ENCODE measurements around the gene FGF14. TPM values are rescaled to one million over a fixed set of nuclear protein-coding genes. Genes with fewer than 3 reads are reported as not detected.

FGF14 gene
- total RNA-seq, 1 donor from 2014 or later: 0.23 TPM

DNA sequence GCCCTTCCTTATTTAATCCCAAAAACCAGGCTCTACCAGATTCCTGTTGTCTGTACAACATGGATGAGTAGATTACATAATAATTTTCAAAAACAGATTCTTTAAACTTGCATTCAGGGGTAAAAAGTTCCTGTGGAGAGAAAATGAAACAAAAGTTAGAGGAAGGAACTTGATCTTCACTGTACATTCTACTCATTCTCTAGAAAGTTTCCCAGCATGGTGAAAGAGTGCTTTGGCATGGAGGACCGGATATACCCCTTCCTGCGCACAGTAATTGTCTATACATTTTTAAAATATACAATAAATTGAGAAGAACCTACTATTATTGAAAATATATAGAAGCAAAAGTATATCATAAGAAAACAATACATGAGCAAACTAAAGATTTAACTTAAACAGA is 675.2 kb downstream of the FGF14 start:
- Histone ChIP-seq H3K36me3 (ENCODE audit: insufficient read depth, low read length) (no peaks in the 10 kb centered on the region), H3K9me3 (ENCODE audit: insufficient read depth, low read depth, low read length) (no peaks in the 10 kb centered on the region), H3K27ac (ENCODE audit: low read depth, low read length) (no peak overlapping the region), H3K27me3 (ENCODE audit: insufficient read depth, low read length) (no peaks in the 10 kb centered on the region), H3K4me3 (ENCODE audit: insufficient read depth, low read depth, low read length) (no peak overlapping the region), H3K79me2 (ENCODE audit: insufficient read depth, low read length) (no peaks in the 10 kb centered on the region), H3K4me1 (ENCODE audit: insufficient read depth, low read length) (no peaks in the 10 kb centered on the region), H4K20me1 (ENCODE audit: insufficient read depth, low read length) (no peaks in the 10 kb centered on the region), H3K9ac (ENCODE audit: low read length) (no peak overlapping the region), H3K4me2 (ENCODE audit: low read length) (no peak overlapping the region), H2AFZ (ENCODE audit: low read depth, low read length) (no peak overlapping the region)
- FAIRE-seq: no peak
- H3K27me3 Mint-ChIP-seq (ENCODE audit: low read depth, unreplicated experiment): no peaks in the 10 kb centered on the region
- H3K36me3 Mint-ChIP-seq (ENCODE audit: low read depth, unreplicated experiment): no peaks in the 10 kb centered on the region
- no peak for TF ChIP-seq EZH2 (IDR thresholded peaks at IDR 0.05; ENCODE audit: insufficient read depth, low read length)
- TF ChIP-seq, protein P1, sequence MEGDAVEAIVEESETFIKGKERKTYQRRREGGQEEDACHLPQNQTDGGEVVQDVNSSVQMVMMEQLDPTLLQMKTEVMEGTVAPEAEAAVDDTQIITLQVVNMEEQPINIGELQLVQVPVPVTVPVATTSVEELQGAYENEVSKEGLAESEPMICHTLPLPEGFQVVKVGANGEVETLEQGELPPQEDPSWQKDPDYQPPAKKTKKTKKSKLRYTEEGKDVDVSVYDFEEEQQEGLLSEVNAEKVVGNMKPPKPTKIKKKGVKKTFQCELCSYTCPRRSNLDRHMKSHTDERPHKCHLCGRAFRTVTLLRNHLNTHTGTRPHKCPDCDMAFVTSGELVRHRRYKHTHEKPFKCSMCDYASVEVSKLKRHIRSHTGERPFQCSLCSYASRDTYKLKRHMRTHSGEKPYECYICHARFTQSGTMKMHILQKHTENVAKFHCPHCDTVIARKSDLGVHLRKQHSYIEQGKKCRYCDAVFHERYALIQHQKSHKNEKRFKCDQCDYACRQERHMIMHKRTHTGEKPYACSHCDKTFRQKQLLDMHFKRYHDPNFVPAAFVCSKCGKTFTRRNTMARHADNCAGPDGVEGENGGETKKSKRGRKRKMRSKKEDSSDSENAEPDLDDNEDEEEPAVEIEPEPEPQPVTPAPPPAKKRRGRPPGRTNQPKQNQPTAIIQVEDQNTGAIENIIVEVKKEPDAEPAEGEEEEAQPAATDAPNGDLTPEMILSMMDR (IDR thresholded peaks at IDR 0.05; ENCODE audit: insufficient read depth, low read depth, low read length): no peak
- no peak for DNase-seq (ENCODE audit: low read depth)
- H3K27ac Mint-ChIP-seq (ENCODE audit: unreplicated experiment): no peak overlapping the region
- no peaks in the 10 kb centered on the region for H3K9me3 Mint-ChIP-seq (ENCODE audit: unreplicated experiment)
- H3K4me3 Mint-ChIP-seq (ENCODE audit: unreplicated experiment): no peak overlapping the region
- H3K4me1 Mint-ChIP-seq (ENCODE audit: low read depth, unreplicated experiment): no peaks in the 10 kb centered on the region

GRCh38 chr13:101718496-101718895 is 683.4 kb downstream of the FGF14 start:
- Histone ChIP-seq H3K4me1 (ENCODE audit: insufficient read depth, low read length) (no peaks in the 10 kb centered on the region), H3K79me2 (ENCODE audit: insufficient read depth, low read length) (no peaks in the 10 kb centered on the region), H3K27ac (ENCODE audit: low read depth, low read length) (no peak overlapping the region), H3K27me3 (ENCODE audit: insufficient read depth, low read length) (no peaks in the 10 kb centered on the region), H3K9me3 (ENCODE audit: insufficient read depth, low read depth, low read length) (no peaks in the 10 kb centered on the region), H3K9ac (ENCODE audit: low read length) (no peak overlapping the region), H3K4me3 (ENCODE audit: insufficient read depth, low read depth, low read length) (no peak overlapping the region), H2AFZ (ENCODE audit: low read depth, low read length) (no peak overlapping the region), H3K4me2 (ENCODE audit: low read length) (no peak overlapping the region), H4K20me1 (ENCODE audit: insufficient read depth, low read length) (no peaks in the 10 kb centered on the region), H3K36me3 (ENCODE audit: insufficient read depth, low read length) (no peaks in the 10 kb centered on the region)
- Mint-ChIP-seq H3K27ac (ENCODE audit: unreplicated experiment) (no peak overlapping the region), H3K4me1 (ENCODE audit: low read depth, unreplicated experiment) (no peaks in the 10 kb centered on the region), H3K36me3 (ENCODE audit: low read depth, unreplicated experiment) (no peaks in the 10 kb centered on the region), H3K27me3 (ENCODE audit: low read depth, unreplicated experiment) (peaks cover 4% of the 10 kb centered on the region), H3K9me3 (ENCODE audit: unreplicated experiment) (no peaks in the 10 kb centered on the region), H3K4me3 (ENCODE audit: unreplicated experiment) (no peak overlapping the region)
- no peak for TF ChIP-seq EZH2 (IDR thresholded peaks at IDR 0.05; ENCODE audit: insufficient read depth, low read length)
- TF ChIP-seq, protein P1 (IDR thresholded peaks at IDR 0.05; ENCODE audit: insufficient read depth, low read depth, low read length): no peak
- FAIRE-seq: no peak
- no peak for DNase-seq (ENCODE audit: low read depth)

DNA sequence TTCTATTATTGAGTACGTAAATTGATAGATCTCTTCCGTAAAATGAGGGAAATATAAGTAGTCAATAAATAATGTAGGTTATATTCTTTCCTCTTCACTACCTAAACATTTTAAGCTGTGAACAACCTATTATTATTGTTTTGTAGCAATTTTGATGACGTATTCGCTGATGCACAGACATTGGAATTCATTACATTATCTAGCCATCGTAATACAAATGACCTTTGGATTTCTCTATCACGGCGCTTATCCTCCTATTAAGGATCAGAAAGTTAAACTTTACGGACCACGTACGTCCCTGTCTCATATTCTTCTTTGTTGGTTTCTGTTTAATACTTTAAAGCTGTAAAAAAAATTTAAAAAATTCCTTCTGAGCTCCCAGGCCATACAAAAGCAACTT is 684.5 kb downstream of the FGF14 start:
- no peaks in the 10 kb centered on the region for H4K20me1 ChIP-seq (ENCODE audit: insufficient read depth, low read length)
- H3K4me3 ChIP-seq (ENCODE audit: insufficient read depth, low read depth, low read length): no peak overlapping the region
- H3K9me3 ChIP-seq (ENCODE audit: insufficient read depth, low read depth, low read length): no peaks in the 10 kb centered on the region
- H3K36me3 ChIP-seq (ENCODE audit: insufficient read depth, low read length): no peaks in the 10 kb centered on the region
- no peaks in the 10 kb centered on the region for H3K27me3 ChIP-seq (ENCODE audit: insufficient read depth, low read length)
- Mint-ChIP-seq H3K36me3 (ENCODE audit: low read depth, unreplicated experiment) (no peaks in the 10 kb centered on the region), H3K4me1 (ENCODE audit: low read depth, unreplicated experiment) (no peaks in the 10 kb centered on the region), H3K9me3 (ENCODE audit: unreplicated experiment) (no peaks in the 10 kb centered on the region), H3K27me3 (ENCODE audit: low read depth, unreplicated experiment) (peaks cover 4% of the 10 kb centered on the region), H3K4me3 (ENCODE audit: unreplicated experiment) (no peak overlapping the region), H3K27ac (ENCODE audit: unreplicated experiment) (no peak overlapping the region)
- TF ChIP-seq EZH2 (IDR thresholded peaks at IDR 0.05; ENCODE audit: insufficient read depth, low read length): no peak
- TF ChIP-seq, protein P1 (IDR thresholded peaks at IDR 0.05; ENCODE audit: insufficient read depth, low read depth, low read length): no peak
- H3K4me1 ChIP-seq (ENCODE audit: insufficient read depth, low read length): no peaks in the 10 kb centered on the region
- no peaks in the 10 kb centered on the region for H3K79me2 ChIP-seq (ENCODE audit: insufficient read depth, low read length)
- no peak overlapping the region for H3K4me2 ChIP-seq (ENCODE audit: low read length)
- H2AFZ ChIP-seq (ENCODE audit: low read depth, low read length): no peak overlapping the region
- no peak overlapping the region for H3K9ac ChIP-seq (ENCODE audit: low read length)
- FAIRE-seq: no peak
- no peak for DNase-seq (ENCODE audit: low read depth)
- no peak overlapping the region for H3K27ac ChIP-seq (ENCODE audit: low read depth, low read length)

All from astrocyte (in vitro differentiated cells and primary cell).